Measurements from ENCODE around the gene ZFPM1.

Gene ZFPM1

DNA sequence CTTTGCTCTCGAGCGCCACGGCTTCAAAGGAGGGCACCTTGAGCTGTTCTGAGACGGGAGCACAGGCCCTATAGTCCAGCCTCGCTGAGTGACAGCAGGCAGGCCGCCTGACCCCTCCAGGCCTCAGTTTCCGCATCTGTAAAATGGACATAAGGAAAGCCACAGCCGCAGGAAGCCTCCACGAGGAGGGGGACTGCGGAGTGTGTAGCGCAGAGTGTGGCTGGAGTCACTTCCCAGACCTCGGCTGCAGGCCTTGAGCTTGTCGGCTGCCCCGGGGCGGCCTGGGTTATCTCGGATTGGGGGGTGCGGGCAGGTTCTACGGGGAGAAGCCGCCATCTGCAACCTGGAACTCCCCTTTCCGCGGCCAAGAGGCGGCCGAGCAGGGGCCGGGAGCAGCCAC is 40.8 kb downstream of the ZFPM1 start:
- H3K4me3 ChIP-seq (replicated peaks; ENCODE audit: insufficient read depth, low read length), result no peak overlapping the region
- no peak for DNase-seq (ENCODE audit: low read depth in 1 of 2, low spot score in 1 of 2)
- no peaks in the 10 kb centered on the region for H3K27me3 ChIP-seq (ENCODE audit: insufficient read depth, poor library complexity, severe bottlenecking)
- H3K27ac ChIP-seq (replicated peaks), result no peak overlapping the region
- TF ChIP-seq, protein P1, sequence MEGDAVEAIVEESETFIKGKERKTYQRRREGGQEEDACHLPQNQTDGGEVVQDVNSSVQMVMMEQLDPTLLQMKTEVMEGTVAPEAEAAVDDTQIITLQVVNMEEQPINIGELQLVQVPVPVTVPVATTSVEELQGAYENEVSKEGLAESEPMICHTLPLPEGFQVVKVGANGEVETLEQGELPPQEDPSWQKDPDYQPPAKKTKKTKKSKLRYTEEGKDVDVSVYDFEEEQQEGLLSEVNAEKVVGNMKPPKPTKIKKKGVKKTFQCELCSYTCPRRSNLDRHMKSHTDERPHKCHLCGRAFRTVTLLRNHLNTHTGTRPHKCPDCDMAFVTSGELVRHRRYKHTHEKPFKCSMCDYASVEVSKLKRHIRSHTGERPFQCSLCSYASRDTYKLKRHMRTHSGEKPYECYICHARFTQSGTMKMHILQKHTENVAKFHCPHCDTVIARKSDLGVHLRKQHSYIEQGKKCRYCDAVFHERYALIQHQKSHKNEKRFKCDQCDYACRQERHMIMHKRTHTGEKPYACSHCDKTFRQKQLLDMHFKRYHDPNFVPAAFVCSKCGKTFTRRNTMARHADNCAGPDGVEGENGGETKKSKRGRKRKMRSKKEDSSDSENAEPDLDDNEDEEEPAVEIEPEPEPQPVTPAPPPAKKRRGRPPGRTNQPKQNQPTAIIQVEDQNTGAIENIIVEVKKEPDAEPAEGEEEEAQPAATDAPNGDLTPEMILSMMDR (IDR thresholded peaks at IDR 0.05; ENCODE audit: insufficient read depth, low read length), result no peak
- TF ChIP-seq SPI1 (IDR thresholded peaks at IDR 0.05; ENCODE audit: borderline replicate concordance, low read depth), result no peak
- TF ChIP-seq GABPA (IDR thresholded peaks at IDR 0.05; ENCODE audit: low read depth), result no peak
- TF ChIP-seq POLR2AphosphoS5 (IDR thresholded peaks at IDR 0.05; ENCODE audit: low read depth), result no peak
- TF ChIP-seq, protein P2, sequence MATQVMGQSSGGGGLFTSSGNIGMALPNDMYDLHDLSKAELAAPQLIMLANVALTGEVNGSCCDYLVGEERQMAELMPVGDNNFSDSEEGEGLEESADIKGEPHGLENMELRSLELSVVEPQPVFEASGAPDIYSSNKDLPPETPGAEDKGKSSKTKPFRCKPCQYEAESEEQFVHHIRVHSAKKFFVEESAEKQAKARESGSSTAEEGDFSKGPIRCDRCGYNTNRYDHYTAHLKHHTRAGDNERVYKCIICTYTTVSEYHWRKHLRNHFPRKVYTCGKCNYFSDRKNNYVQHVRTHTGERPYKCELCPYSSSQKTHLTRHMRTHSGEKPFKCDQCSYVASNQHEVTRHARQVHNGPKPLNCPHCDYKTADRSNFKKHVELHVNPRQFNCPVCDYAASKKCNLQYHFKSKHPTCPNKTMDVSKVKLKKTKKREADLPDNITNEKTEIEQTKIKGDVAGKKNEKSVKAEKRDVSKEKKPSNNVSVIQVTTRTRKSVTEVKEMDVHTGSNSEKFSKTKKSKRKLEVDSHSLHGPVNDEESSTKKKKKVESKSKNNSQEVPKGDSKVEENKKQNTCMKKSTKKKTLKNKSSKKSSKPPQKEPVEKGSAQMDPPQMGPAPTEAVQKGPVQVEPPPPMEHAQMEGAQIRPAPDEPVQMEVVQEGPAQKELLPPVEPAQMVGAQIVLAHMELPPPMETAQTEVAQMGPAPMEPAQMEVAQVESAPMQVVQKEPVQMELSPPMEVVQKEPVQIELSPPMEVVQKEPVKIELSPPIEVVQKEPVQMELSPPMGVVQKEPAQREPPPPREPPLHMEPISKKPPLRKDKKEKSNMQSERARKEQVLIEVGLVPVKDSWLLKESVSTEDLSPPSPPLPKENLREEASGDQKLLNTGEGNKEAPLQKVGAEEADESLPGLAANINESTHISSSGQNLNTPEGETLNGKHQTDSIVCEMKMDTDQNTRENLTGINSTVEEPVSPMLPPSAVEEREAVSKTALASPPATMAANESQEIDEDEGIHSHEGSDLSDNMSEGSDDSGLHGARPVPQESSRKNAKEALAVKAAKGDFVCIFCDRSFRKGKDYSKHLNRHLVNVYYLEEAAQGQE (IDR thresholded peaks at IDR 0.05; ENCODE audit: insufficient replicate concordance, low read depth), result no peak

DNA sequence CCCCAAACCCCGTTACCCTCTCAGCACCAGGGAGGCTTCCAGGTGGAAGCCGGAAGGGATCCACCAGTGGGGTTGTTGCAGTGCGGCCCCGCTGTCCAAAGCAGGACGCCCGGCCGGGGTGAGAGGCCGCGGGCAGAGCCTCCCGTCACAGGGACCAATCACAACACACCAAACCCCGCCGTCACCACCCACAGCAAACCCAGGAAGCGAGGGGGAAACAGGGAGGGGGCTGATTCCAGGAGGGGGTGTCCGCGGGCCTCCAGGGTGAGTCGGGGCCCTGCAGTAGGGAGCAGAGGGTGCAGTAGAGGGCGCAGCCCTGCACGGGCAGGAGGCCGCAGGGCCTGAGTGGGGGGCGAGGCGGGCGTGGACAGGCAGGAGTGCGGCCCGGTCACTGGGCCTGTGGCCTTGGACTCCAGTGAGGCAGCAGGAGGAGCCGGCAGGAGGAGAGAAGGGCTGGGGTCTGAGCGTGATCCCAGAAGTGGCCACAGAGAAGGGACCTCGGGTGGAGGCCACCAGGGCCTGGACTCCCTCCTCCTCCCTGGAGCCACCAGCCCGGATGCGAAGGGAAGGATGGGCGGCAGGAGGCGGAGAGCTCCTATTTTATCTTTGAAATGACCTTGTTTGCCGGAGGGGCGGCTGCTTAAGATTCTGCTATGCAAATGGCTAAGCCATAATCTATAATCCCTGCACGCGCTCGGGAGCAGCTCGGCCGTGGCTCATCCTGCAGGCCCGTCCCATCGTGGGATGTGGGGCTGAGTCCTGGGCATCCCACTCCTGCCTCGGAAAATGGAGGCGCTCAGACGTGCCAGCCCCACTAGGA is 41.5 kb downstream of the ZFPM1 start:
- Histone ChIP-seq H3K4me3 (replicated peaks; ENCODE audit: insufficient read depth, low read length) (no peak overlapping the region), H3K27me3 (ENCODE audit: insufficient read depth, poor library complexity, severe bottlenecking) (no peaks in the 10 kb centered on the region), H3K27ac (replicated peaks) (no peak overlapping the region)
- TF ChIP-seq, protein P2 (IDR thresholded peaks at IDR 0.05; ENCODE audit: insufficient replicate concordance, low read depth), result no peak
- TF ChIP-seq POLR2AphosphoS5 (IDR thresholded peaks at IDR 0.05; ENCODE audit: low read depth), result no peak
- no peak for TF ChIP-seq SPI1 (IDR thresholded peaks at IDR 0.05; ENCODE audit: borderline replicate concordance, low read depth)
- TF ChIP-seq GABPA (IDR thresholded peaks at IDR 0.05; ENCODE audit: low read depth), result no peak
- TF ChIP-seq, protein P1 (IDR thresholded peaks at IDR 0.05; ENCODE audit: insufficient read depth, low read length), result no peak
- no peak for DNase-seq (ENCODE audit: low read depth in 1 of 2, low spot score in 1 of 2)

DNA sequence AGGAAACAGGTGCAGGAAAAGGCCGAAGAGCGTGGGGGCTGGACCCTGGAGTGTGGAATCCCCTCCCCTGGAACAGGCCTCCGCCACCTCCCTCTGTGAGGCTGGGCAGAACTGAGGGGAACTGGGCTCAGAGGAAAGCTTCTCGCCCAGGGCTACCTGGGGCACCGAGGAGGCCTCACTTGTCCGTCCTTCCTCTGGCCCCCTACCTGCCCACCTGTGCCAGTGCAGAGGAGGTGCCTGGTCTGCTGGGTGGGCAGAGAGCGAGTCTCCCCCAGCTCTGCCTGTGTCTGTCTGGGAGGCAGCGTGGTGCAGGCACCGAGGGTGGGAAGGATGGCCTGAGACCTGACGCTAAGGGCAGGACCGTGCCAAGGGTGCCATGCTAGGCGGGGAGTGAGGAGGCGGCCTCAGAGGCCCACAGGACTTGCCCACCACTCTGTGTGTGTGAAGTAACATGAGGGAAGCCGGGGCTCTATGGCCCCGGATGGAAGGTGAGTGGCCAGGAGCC is 42.2 kb downstream of the ZFPM1 start:
- no peak for TF ChIP-seq SPI1 (IDR thresholded peaks at IDR 0.05; ENCODE audit: borderline replicate concordance, low read depth)
- TF ChIP-seq, protein P2 (IDR thresholded peaks at IDR 0.05; ENCODE audit: insufficient replicate concordance, low read depth), result no peak
- no peak for TF ChIP-seq POLR2AphosphoS5 (IDR thresholded peaks at IDR 0.05; ENCODE audit: low read depth)
- TF ChIP-seq, protein P1 (IDR thresholded peaks at IDR 0.05; ENCODE audit: insufficient read depth, low read length), result no peak
- no peak for TF ChIP-seq GABPA (IDR thresholded peaks at IDR 0.05; ENCODE audit: low read depth)

More for the DNA sequence above, 42.2 kb downstream of the ZFPM1 start:
- DNase-seq (ENCODE audit: low read depth in 1 of 2, low spot score in 1 of 2), result no peak
- no peak overlapping the region for H3K4me3 ChIP-seq (replicated peaks; ENCODE audit: insufficient read depth, low read length)
- H3K27ac ChIP-seq (replicated peaks), result no peak overlapping the region
- H3K27me3 ChIP-seq (ENCODE audit: insufficient read depth, poor library complexity, severe bottlenecking), result no peaks in the 10 kb centered on the region

Data from HL-60 (cell line).